OCI-LY7 (cell line): ENCODE measurements around the gene ATXN1. TPM values are rescaled to one million over a fixed set of nuclear protein-coding genes. Genes with fewer than 3 reads are reported as not detected.

Source experiments
- BruUV-seq: library from RNA; stranded (reverse); fragments of 400-500 nt; replicated peaks from 2 replicates; lab custom pipeline; 2021; lab: Mats Ljungman, UMichigan
- CTCF ChIA-PET: fragments of 300-600 bp; sonication (Branson Sonifier 250); formaldehyde crosslinking; loops from one replicate; lab custom pipeline; 2022; ENCODE audit warnings: antibody characterized with exemption; ENCODE audit not compliant: unreplicated experiment; lab: Charles Lee
- POLR2A ChIA-PET: fragments of 300-600 bp; sonication (Branson Sonifier 250); formaldehyde crosslinking; loops from one replicate; lab custom pipeline; 2022; ENCODE audit warnings: antibody characterized with exemption; lab: Charles Lee
- DNase-seq: peaks from one replicate; pipeline ENCODE4 v3.0.0-alpha.2; 2015; ENCODE audit warnings: low spot score
- H2AFZ ChIP-seq: fragments of 200-600 bp; sonication (generic), shearing (Covaris generic); 2 replicates; pipeline ENCODE4 v1.6.1; 2014; ENCODE audit warnings: mild to moderate bottlenecking, antibody characterized with exemption, low read length, moderate library complexity
- H3K27ac ChIP-seq: fragments of 200-600 bp; sonication (generic); 2 replicates; pipeline ENCODE4 v1.5.1; 2014; ENCODE audit warnings: mixed run types, low read depth, mild to moderate bottlenecking, moderate library complexity, low read length, inconsistent platforms; ENCODE audit not compliant: poor library complexity, severe bottlenecking
- H3K36me3 ChIP-seq: fragments of 200-600 bp; sonication (generic); 2 replicates; pipeline ENCODE4 v1.6.1; 2014; ENCODE audit warnings: mild to moderate bottlenecking, antibody characterized with exemption, low read length, moderate library complexity, mixed read lengths; ENCODE audit not compliant: insufficient read depth
- H3K4me1 ChIP-seq: fragments of 200-600 bp; sonication (generic); 2 replicates; pipeline ENCODE4 v1.5.1; 2014; ENCODE audit warnings: mild to moderate bottlenecking, low read length; ENCODE audit not compliant: insufficient read depth, poor library complexity, severe bottlenecking
- H3K4me2 ChIP-seq: fragments of 200-600 bp; sonication (generic); 2 replicates; pipeline ENCODE4 v1.6.1; 2014; ENCODE audit warnings: mild to moderate bottlenecking, low read length
- H3K4me3 ChIP-seq: fragments of 200-600 bp; sonication (generic); 2 replicates; pipeline ENCODE4 v1.5.1; 2014; ENCODE audit warnings: mild to moderate bottlenecking, low read depth, low read length; ENCODE audit not compliant: poor library complexity, severe bottlenecking
- H3K79me2 ChIP-seq: fragments of 200-600 bp; sonication (generic); 2 replicates; pipeline ENCODE4 v1.6.1; 2016; ENCODE audit warnings: low read depth, mild to moderate bottlenecking, low read length, moderate library complexity, mixed read lengths; ENCODE audit not compliant: insufficient read depth
- H3K9me2 ChIP-seq: fragments of 200-600 bp; sonication (generic); 2 replicates; pipeline ENCODE4 v1.6.1; 2016; ENCODE audit warnings: mild to moderate bottlenecking, low read length, mixed read lengths; ENCODE audit not compliant: insufficient read depth
- H3K9me3 ChIP-seq: fragments of 200-600 bp; sonication (generic); 2 replicates; pipeline ENCODE4 v1.6.1; 2014; ENCODE audit warnings: mild to moderate bottlenecking, mixed run types, low read length, mixed read lengths
- H4K20me1 ChIP-seq: fragments of 200-600 bp; sonication (generic); 2 replicates; pipeline ENCODE4 v1.6.1; 2014; ENCODE audit warnings: mild to moderate bottlenecking, antibody characterized with exemption, low read length, moderate library complexity, mixed read lengths; ENCODE audit not compliant: insufficient read depth
- EZH2phosphoT487 ChIP-seq: fragments of 200-600 bp; sonication (generic); IDR thresholded peaks from 2 replicates; pipeline ENCODE4 v1.6.1; 2018; ENCODE audit warnings: low read depth, borderline replicate concordance, mild to moderate bottlenecking, mixed run types, antibody characterized with exemption, low read length, moderate library complexity, mixed read lengths
- intact Hi-C: fragments of 100-400 bp; cut with micrococcal nuclease; formaldehyde crosslinking; loops from one replicate; pipeline ENCODE4 v1.10.0; 2022; ENCODE audit not compliant: unreplicated experiment
- total RNA-seq, 2 experiments: library from RNA; depleted of rRNA in 1 of 2; stranded (reverse); fragments of >200 nt in 1 of 2; shearing (Covaris generic) in 1 of 2; gene quantifications; 2 replicates each; pipeline ENCODE4 v1.2.3, GENCODE V29; 2014 to 2022
- TF ChIP-seq, protein P1 (sequence below): fragments of 200-600 bp; sonication (generic); conservative IDR thresholded peaks from 2 replicates; pipeline ENCODE4 v1.5.1; 2014; ENCODE audit warnings: mild to moderate bottlenecking, antibody characterized with exemption, low read length, moderate library complexity, mixed read lengths

Gene ATXN1
- total RNA-seq, 2 experiments from 2014 or later, result not detected

DNA sequence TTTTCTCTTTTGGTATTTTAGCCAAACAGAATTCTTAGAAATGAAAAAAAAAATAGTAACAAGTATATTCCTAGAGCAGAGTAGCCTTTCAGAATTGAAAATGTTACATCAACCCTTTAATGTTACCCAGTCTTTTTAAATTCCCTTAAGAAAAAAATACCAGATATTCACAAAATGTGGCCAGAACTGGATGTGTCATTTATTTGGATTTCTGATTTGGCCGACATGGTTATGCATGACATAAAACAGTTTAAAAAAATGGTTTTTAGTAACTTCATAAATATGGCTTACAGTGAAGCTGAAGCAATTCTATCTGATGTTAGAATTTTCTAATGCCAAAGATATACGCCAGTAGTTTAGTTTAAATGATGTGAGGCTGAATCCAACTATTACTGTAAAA lies 112.0 kb downstream of the ATXN1 start:
- no peaks in the 10 kb centered on the region for H3K36me3 ChIP-seq
- intact Hi-C loops, result no loop called here
- no peaks in the 10 kb centered on the region for H4K20me1 ChIP-seq
- no peaks in the 10 kb centered on the region for H3K79me2 ChIP-seq
- no peaks in the 10 kb centered on the region for H3K4me1 ChIP-seq
- no peaks in the 10 kb centered on the region for H3K9me2 ChIP-seq
- BruUV-seq, result no TSS peak
- no peaks in the 10 kb centered on the region for H3K9me3 ChIP-seq
- H3K4me3 ChIP-seq, result no peak overlapping the region
- no peak overlapping the region for H3K27ac ChIP-seq
- TF ChIP-seq, protein P1, sequence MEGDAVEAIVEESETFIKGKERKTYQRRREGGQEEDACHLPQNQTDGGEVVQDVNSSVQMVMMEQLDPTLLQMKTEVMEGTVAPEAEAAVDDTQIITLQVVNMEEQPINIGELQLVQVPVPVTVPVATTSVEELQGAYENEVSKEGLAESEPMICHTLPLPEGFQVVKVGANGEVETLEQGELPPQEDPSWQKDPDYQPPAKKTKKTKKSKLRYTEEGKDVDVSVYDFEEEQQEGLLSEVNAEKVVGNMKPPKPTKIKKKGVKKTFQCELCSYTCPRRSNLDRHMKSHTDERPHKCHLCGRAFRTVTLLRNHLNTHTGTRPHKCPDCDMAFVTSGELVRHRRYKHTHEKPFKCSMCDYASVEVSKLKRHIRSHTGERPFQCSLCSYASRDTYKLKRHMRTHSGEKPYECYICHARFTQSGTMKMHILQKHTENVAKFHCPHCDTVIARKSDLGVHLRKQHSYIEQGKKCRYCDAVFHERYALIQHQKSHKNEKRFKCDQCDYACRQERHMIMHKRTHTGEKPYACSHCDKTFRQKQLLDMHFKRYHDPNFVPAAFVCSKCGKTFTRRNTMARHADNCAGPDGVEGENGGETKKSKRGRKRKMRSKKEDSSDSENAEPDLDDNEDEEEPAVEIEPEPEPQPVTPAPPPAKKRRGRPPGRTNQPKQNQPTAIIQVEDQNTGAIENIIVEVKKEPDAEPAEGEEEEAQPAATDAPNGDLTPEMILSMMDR, result no peak
- TF ChIP-seq EZH2phosphoT487, result no peak
- H3K4me2 ChIP-seq, result no peak overlapping the region
- DNase-seq, result no peak
- no peak overlapping the region for H2AFZ ChIP-seq
- ChIA-PET CTCF (no interaction called here), POLR2A (interaction anchor here (0.6 to 1.4 kb wide), 3 partner anchors 15 to 315 kb away, joined by 3 read pairs; no protein-coding TSS in a partner anchor)

DNA sequence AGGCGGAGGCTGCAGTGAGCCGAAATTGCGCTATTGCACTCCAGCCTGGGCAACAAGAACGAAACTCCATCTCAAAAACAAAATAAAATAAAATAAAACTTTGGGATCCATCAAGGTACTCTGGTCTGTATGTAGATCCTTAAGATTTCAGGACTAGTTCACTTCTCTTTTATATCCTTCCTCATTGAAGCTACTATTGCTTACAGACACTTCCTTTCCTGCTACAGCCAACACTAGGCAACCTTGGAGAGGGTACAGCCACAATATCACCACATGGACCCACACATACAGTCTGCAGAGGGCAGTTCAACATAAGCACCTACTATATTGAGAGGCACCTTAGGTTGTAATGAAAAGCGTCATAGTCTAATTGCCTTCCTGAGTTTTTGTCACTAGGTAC lies 113.3 kb downstream of the ATXN1 start:
- Histone ChIP-seq H3K9me3 (no peaks in the 10 kb centered on the region), H2AFZ (no peak overlapping the region), H3K4me3 (no peak overlapping the region), H3K4me2 (no peak overlapping the region), H3K4me1 (no peaks in the 10 kb centered on the region), H3K36me3 (no peaks in the 10 kb centered on the region), H4K20me1 (no peaks in the 10 kb centered on the region), H3K9me2 (no peaks in the 10 kb centered on the region), H3K79me2 (no peaks in the 10 kb centered on the region), H3K27ac (no peak overlapping the region)
- intact Hi-C loops, result no loop called here
- BruUV-seq, result no TSS peak
- DNase-seq, result no peak
- CTCF ChIA-PET, result no interaction called here
- TF ChIP-seq EZH2phosphoT487, result no peak
- TF ChIP-seq, protein P1, result no peak
- POLR2A ChIA-PET, result no interaction called here

DNA sequence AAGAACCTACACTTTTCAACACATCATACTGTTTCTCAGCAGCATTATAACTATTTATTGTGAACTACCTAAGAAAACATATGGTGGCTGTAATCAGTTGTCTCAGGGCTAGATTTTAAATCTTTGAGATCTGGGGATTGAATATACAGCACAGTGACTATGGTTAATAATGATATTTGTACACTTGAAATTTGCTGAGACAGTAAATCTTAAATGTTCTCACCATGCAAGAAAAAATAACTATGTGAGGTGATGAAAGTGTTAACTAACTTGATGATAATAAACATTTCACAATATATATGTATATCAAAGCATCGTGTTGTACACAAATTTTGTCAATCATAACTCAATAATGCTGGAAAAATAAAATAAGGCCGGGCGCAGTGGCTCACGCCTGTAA lies 113.8 kb downstream of the ATXN1 start:
- POLR2A ChIA-PET, result interaction anchor here (3.4 kb wide), 1 partner anchor 12 kb away, joined by 10 read pairs; no protein-coding TSS in a partner anchor
- CTCF ChIA-PET, result no interaction called here
- no TSS peak for BruUV-seq

More for the DNA sequence above, 113.8 kb downstream of the ATXN1 start:
- Histone ChIP-seq H3K27ac (no peak overlapping the region), H3K79me2 (no peaks in the 10 kb centered on the region), H2AFZ (no peak overlapping the region), H3K4me3 (no peak overlapping the region), H3K4me1 (no peaks in the 10 kb centered on the region), H3K4me2 (no peak overlapping the region), H3K36me3 (no peaks in the 10 kb centered on the region), H3K9me3 (no peaks in the 10 kb centered on the region), H3K9me2 (no peaks in the 10 kb centered on the region), H4K20me1 (no peaks in the 10 kb centered on the region)
- no peak for DNase-seq
- TF ChIP-seq, protein P1, result no peak
- TF ChIP-seq EZH2phosphoT487, result no peak
- intact Hi-C loops, result no loop called here
